OCI-LY1 (cell line): ENCODE data around the gene RIPK4.
"Not testable (repeated sequence)": the region's sequence is repeated elsewhere in the genome, so short reads cannot be mapped to it uniquely, and the experiment has no call there.

Experiments
- H2AFZ ChIP-seq: fragments of 200-600 bp; sonication (generic), shearing (Covaris generic); 2 replicates; pipeline ENCODE4 v1.6.0; 2014; ENCODE audit warnings: antibody characterized with exemption, mild to moderate bottlenecking, low read length
- H3F3A ChIP-seq: fragments of 200-600 bp; sonication (generic), shearing (Covaris generic); 2 replicates; pipeline ENCODE4 v1.6.0; 2014; ENCODE audit warnings: mild to moderate bottlenecking, antibody characterized with exemption, low read length, moderate library complexity; ENCODE audit not compliant: insufficient read depth
- H3K27ac ChIP-seq: fragments of 200-600 bp; sonication (generic); 2 replicates; pipeline ENCODE4 v1.5.1; 2014; ENCODE audit warnings: low read length, mixed run types, mild to moderate bottlenecking, low read depth; ENCODE audit not compliant: poor library complexity, severe bottlenecking
- H3K27me3 ChIP-seq: fragments of 200-600 bp; sonication (generic); 2 replicates; pipeline ENCODE4 v1.6.0; 2014; ENCODE audit warnings: antibody characterized with exemption, mild to moderate bottlenecking, low read length, moderate library complexity; ENCODE audit not compliant: insufficient read depth
- H3K36me3 ChIP-seq: fragments of 200-600 bp; sonication (generic); 2 replicates; pipeline ENCODE4 v1.6.1; 2014; ENCODE audit warnings: mild to moderate bottlenecking, antibody characterized with exemption, low read length, moderate library complexity, mixed read lengths; ENCODE audit not compliant: insufficient read depth
- H3K4me1 ChIP-seq: fragments of 200-600 bp; sonication (generic); 2 replicates; pipeline ENCODE4 v1.5.1; 2014; ENCODE audit warnings: mild to moderate bottlenecking, low read length, moderate library complexity; ENCODE audit not compliant: insufficient read depth, severe bottlenecking
- H3K4me2 ChIP-seq: fragments of 200-600 bp; sonication (generic), shearing (Covaris generic); 2 replicates; pipeline ENCODE4 v1.6.1; 2014; ENCODE audit warnings: low read length
- H3K4me3 ChIP-seq: fragments of 200-600 bp; sonication (generic); 2 replicates; pipeline ENCODE4 v1.5.1; 2014; ENCODE audit warnings: low read length, low read depth, mild to moderate bottlenecking, mixed read lengths; ENCODE audit not compliant: poor library complexity, severe bottlenecking
- H3K79me2 ChIP-seq: fragments of 200-600 bp; shearing (Covaris generic); 2 replicates; pipeline ENCODE4 v1.6.1; 2016; ENCODE audit warnings: mixed run types, low read length, mixed read lengths; ENCODE audit not compliant: insufficient read depth
- H3K9ac ChIP-seq: fragments of 200-600 bp; sonication (generic), shearing (Covaris generic); 2 replicates; pipeline ENCODE4 v1.6.1; 2014; ENCODE audit warnings: mild to moderate bottlenecking, low read length, mixed read lengths
- H3K9me2 ChIP-seq: fragments of 200-600 bp; sonication (generic), shearing (Covaris generic); 2 replicates; pipeline ENCODE4 v1.6.1; 2014; ENCODE audit warnings: low read depth, mild to moderate bottlenecking, low read length, mixed read lengths
- H3K9me3 ChIP-seq: fragments of 200-600 bp; shearing (Covaris generic); 2 replicates; pipeline ENCODE4 v1.6.1; 2014; ENCODE audit warnings: low read length, mixed read lengths
- H4K20me1 ChIP-seq: fragments of 200-600 bp; sonication (generic), shearing (Covaris generic); 2 replicates; pipeline ENCODE4 v1.6.0; 2016; ENCODE audit warnings: mild to moderate bottlenecking, low read length; ENCODE audit not compliant: insufficient read depth
- CTCF ChIP-seq: fragments of 200-600 bp; sonication (generic), shearing (Covaris generic); IDR thresholded peaks from 2 replicates; pipeline ENCODE4 v1.5.1; 2017; ENCODE audit warnings: mild to moderate bottlenecking, antibody characterized with exemption, low read length, moderate library complexity, mixed read lengths
- EZH2 ChIP-seq: fragments of 200-600 bp; sonication (generic), shearing (Covaris generic); IDR thresholded peaks from 2 replicates; pipeline ENCODE4 v1.8.0; 2017; ENCODE audit warnings: borderline replicate concordance, mixed run types, mild to moderate bottlenecking, antibody characterized with exemption, low read length, moderate library complexity, mixed read lengths

Gene RIPK4

GRCh38 chr21:41726630-41726969 lies 40.3 kb downstream of the RIPK4 start:
- Histone ChIP-seq H3K4me2 (no peak overlapping the region), H3F3A (no peaks in the 10 kb centered on the region), H3K4me1 (no peaks in the 10 kb centered on the region), H3K27ac (no peak overlapping the region), H3K36me3 (no peaks in the 10 kb centered on the region), H3K9me3 (no peaks in the 10 kb centered on the region), H3K4me3 (no peak overlapping the region), H2AFZ (no peak overlapping the region), H3K9ac (no peak overlapping the region), H3K79me2 (no peaks in the 10 kb centered on the region), H3K27me3 (peaks cover 21% of the 10 kb centered on the region), H3K9me2 (no peaks in the 10 kb centered on the region), H4K20me1 (no peaks in the 10 kb centered on the region)
- TF ChIP-seq CTCF (no peak), EZH2 (no peak)

- no peak overlapping the region for H3K4me2 ChIP-seq
- H3K36me3 ChIP-seq, result no peaks in the 10 kb centered on the region
- H3K9me2 ChIP-seq, result no peaks in the 10 kb centered on the region
- no peaks in the 10 kb centered on the region for H3F3A ChIP-seq
- H2AFZ ChIP-seq, result no peak overlapping the region
- no peak overlapping the region for H3K9ac ChIP-seq
- H3K9me3 ChIP-seq, result no peaks in the 10 kb centered on the region
- H3K27me3 ChIP-seq, result peaks cover 21% of the 10 kb centered on the region
- H3K4me1 ChIP-seq, result no peaks in the 10 kb centered on the region
- no peak overlapping the region for H3K27ac ChIP-seq
- H3K79me2 ChIP-seq, result no peaks in the 10 kb centered on the region
- TF ChIP-seq EZH2, result no peak
- no peak for TF ChIP-seq CTCF
- no peak overlapping the region for H3K4me3 ChIP-seq
- no peaks in the 10 kb centered on the region for H4K20me1 ChIP-seq
Observed at GRCh38 chr21:41726058-41726558, 40.7 kb downstream of the RIPK4 start.

GRCh38 chr21:41725421-41726031 lies 41.3 kb downstream of the RIPK4 start:
- no peaks in the 10 kb centered on the region for H3K79me2 ChIP-seq
- H3K27me3 ChIP-seq, result peaks cover 21% of the 10 kb centered on the region
- no peak overlapping the region for H3K9ac ChIP-seq
- H2AFZ ChIP-seq, result no peak overlapping the region
- TF ChIP-seq CTCF (no peak), EZH2 (no peak)
- no peak overlapping the region for H3K4me2 ChIP-seq
- no peaks in the 10 kb centered on the region for H3K4me1 ChIP-seq
- H3K4me3 ChIP-seq, result no peak overlapping the region
- no peaks in the 10 kb centered on the region for H4K20me1 ChIP-seq
- H3K9me3 ChIP-seq, result no peaks in the 10 kb centered on the region
- H3F3A ChIP-seq, result no peaks in the 10 kb centered on the region
- H3K9me2 ChIP-seq, result no peaks in the 10 kb centered on the region
- no peaks in the 10 kb centered on the region for H3K36me3 ChIP-seq
- H3K27ac ChIP-seq, result no peak overlapping the region

GRCh38 chr21:41723835-41724234 lies 43.0 kb downstream of the RIPK4 start:
- H3K9me2 ChIP-seq, H3K4me1 ChIP-seq, H3F3A ChIP-seq, H3K9me3 ChIP-seq, H3K27ac ChIP-seq, H2AFZ ChIP-seq, H3K9ac ChIP-seq, H3K36me3 ChIP-seq, H3K4me2 ChIP-seq, H3K79me2 ChIP-seq, H4K20me1 ChIP-seq, H3K4me3 ChIP-seq: not testable (repeated sequence)
- peaks cover 16% of the 10 kb centered on the region; the same call in 1 of the 2 replicates for H3K27me3 ChIP-seq
